ENCODE results near the gene TMEM131. TPM values are rescaled to one million over a fixed set of nuclear protein-coding genes. Genes with fewer than 3 reads are reported as not detected.

Gene TMEM131
- polyA plus RNA-seq, 3 donors: 7.0 to 23.6 (median 8.2) TPM

- H3K79me2 ChIP-seq (ENCODE audit: insufficient read depth, low read length): no peaks in the 10 kb centered on the region
- Mint-ChIP-seq H3K27ac (peak overlapping the region in 3 of 7 donors; percentile 54 to 79 (median 77)), H3K27me3 (ENCODE audit: low read depth in 3 of 3) (peaks cover 59 to 78% (median 62%) of the 10 kb centered on the region in 3 donors), H3K4me3 (peak overlapping the region in 1 of 2 donors; percentile 71), H3K36me3 (peaks cover 10 to 14% of the 10 kb centered on the region in 2 donors), H3K9me3 (peaks cover 0 to 1% (median 0%) of the 10 kb centered on the region in 7 donors), H3K4me1 (peaks cover 42% of the 10 kb centered on the region)
- no peak for TF ChIP-seq CTCF (IDR thresholded peaks at IDR 0.05)
- no peak overlapping the region for H3K27ac ChIP-seq (ENCODE audit: low read depth in 1 of 2, low read length in 2 of 2)
- no peaks in the 10 kb centered on the region for H3K9me3 ChIP-seq (replicated peaks in 1 of 2; ENCODE audit: control insufficient read depth in 1 of 2, insufficient read depth in 1 of 2, low read length in 2 of 2)
- peaks cover 29 to 35% of the 10 kb centered on the region in 2 donors for H3K4me1 ChIP-seq (ENCODE audit: control insufficient read depth in 1 of 2, insufficient read depth in 2 of 2, low read length in 2 of 2)
- intact Hi-C loops (cut with micrococcal nuclease): no loop called here
- H3K27me3 ChIP-seq (ENCODE audit: control insufficient read depth in 2 of 2, insufficient read depth in 2 of 2, low read length in 2 of 2): peaks cover 37 to 66% of the 10 kb centered on the region in 2 donors
- H3K4me2 ChIP-seq (replicated peaks; ENCODE audit: extremely low read depth, low read length, poor library complexity, severe bottlenecking): no peak overlapping the region
- DNase-seq: no peak
- 98% methylated on average over 4 of the region's 4 CpGs for WGBS (ENCODE audit: insufficient coverage)
- H3K9ac ChIP-seq (ENCODE audit: insufficient read depth, low read length, poor library complexity, severe bottlenecking): no peak overlapping the region
- H3K36me3 ChIP-seq (replicated peaks in 1 of 2; ENCODE audit: control insufficient read depth in 1 of 2, insufficient read depth in 2 of 2, low read length in 2 of 2): no peaks in the 10 kb centered on the region
- H2AFZ ChIP-seq (ENCODE audit: insufficient read depth, low read depth, low read length, poor library complexity, severe bottlenecking): no peak overlapping the region
- peak overlapping the region in 1 of 3 experiments; percentile 32 for H3K4me3 ChIP-seq (replicated peaks in 1 of 3; ENCODE audit: low read depth in 2 of 3, low read length in 3 of 3)
- no peaks in the 10 kb centered on the region for H4K20me1 ChIP-seq (ENCODE audit: insufficient read depth, low read length)
Measured at GRCh38 chr2:98028101-98028561, 32.4 kb upstream of the TMEM131 start.

- Mint-ChIP-seq H3K27ac (peak overlapping the region; percentile 49 to 90 (median 77)), H3K9me3 (peaks cover 0 to 1% (median 0%) of the 10 kb centered on the region in 7 donors), H3K4me1 (peaks cover 38% of the 10 kb centered on the region), H3K27me3 (ENCODE audit: low read depth in 3 of 3) (peaks cover 57 to 72% (median 62%) of the 10 kb centered on the region in 3 donors), H3K36me3 (peaks cover 9 to 10% of the 10 kb centered on the region in 2 donors), H3K4me3 (peak overlapping the region; percentile 32 to 71)
- Histone ChIP-seq H3K4me1 (ENCODE audit: control insufficient read depth in 1 of 2, insufficient read depth in 2 of 2, low read length in 2 of 2) (peaks cover 29 to 35% of the 10 kb centered on the region in 2 donors), H3K79me2 (ENCODE audit: insufficient read depth, low read length) (no peaks in the 10 kb centered on the region), H2AFZ (ENCODE audit: insufficient read depth, low read depth, low read length, poor library complexity, severe bottlenecking) (no peak overlapping the region), H3K27me3 (ENCODE audit: control insufficient read depth in 2 of 2, insufficient read depth in 2 of 2, low read length in 2 of 2) (peaks cover 39 to 64% of the 10 kb centered on the region in 2 donors), H3K9ac (ENCODE audit: insufficient read depth, low read length, poor library complexity, severe bottlenecking) (no peak overlapping the region), H3K9me3 (replicated peaks in 1 of 2; ENCODE audit: control insufficient read depth in 1 of 2, insufficient read depth in 1 of 2, low read length in 2 of 2) (no peaks in the 10 kb centered on the region), H3K27ac (ENCODE audit: low read depth in 1 of 2, low read length in 2 of 2) (peak overlapping the region; percentile 13 to 52), H3K36me3 (replicated peaks in 1 of 2; ENCODE audit: control insufficient read depth in 1 of 2, insufficient read depth in 2 of 2, low read length in 2 of 2) (no peaks in the 10 kb centered on the region), H3K4me3 (replicated peaks in 1 of 3; ENCODE audit: low read depth in 2 of 3, low read length in 3 of 3) (peak overlapping the region in 1 of 3 experiments; percentile 32), H4K20me1 (ENCODE audit: insufficient read depth, low read length) (no peaks in the 10 kb centered on the region), H3K4me2 (replicated peaks; ENCODE audit: extremely low read depth, low read length, poor library complexity, severe bottlenecking) (peak overlapping the region; percentile 40)
- WGBS (ENCODE audit: insufficient coverage): 79% methylated on average over 2 of the region's 3 CpGs
- intact Hi-C loops (cut with micrococcal nuclease): no loop called here
- TF ChIP-seq CTCF (IDR thresholded peaks at IDR 0.05): no peak
- no peak for DNase-seq
Measured at GRCh38 chr2:98027538-98027937, 31.8 kb upstream of the TMEM131 start.
